HT-29 (cell line): ENCODE data around the gene PODXL. TPM values are rescaled to one million over a fixed set of nuclear protein-coding genes. Genes with fewer than 3 reads are reported as not detected.

ENCODE experiments used
- DNase-seq: peaks from one replicate; pipeline ENCODE4 v3.0.0-alpha.2; 2015; ENCODE audit warnings: low spot score
- total RNA-seq: library from RNA; depleted of rRNA; stranded (reverse); fragments of >200 nt; shearing (Covaris generic); gene quantifications from 2 replicates; pipeline ENCODE4 v1.2.3, GENCODE V29; 2014; rRNA removed

Gene PODXL
- 55.9 and 67.9 TPM in 2 replicates for total RNA-seq

DNA sequence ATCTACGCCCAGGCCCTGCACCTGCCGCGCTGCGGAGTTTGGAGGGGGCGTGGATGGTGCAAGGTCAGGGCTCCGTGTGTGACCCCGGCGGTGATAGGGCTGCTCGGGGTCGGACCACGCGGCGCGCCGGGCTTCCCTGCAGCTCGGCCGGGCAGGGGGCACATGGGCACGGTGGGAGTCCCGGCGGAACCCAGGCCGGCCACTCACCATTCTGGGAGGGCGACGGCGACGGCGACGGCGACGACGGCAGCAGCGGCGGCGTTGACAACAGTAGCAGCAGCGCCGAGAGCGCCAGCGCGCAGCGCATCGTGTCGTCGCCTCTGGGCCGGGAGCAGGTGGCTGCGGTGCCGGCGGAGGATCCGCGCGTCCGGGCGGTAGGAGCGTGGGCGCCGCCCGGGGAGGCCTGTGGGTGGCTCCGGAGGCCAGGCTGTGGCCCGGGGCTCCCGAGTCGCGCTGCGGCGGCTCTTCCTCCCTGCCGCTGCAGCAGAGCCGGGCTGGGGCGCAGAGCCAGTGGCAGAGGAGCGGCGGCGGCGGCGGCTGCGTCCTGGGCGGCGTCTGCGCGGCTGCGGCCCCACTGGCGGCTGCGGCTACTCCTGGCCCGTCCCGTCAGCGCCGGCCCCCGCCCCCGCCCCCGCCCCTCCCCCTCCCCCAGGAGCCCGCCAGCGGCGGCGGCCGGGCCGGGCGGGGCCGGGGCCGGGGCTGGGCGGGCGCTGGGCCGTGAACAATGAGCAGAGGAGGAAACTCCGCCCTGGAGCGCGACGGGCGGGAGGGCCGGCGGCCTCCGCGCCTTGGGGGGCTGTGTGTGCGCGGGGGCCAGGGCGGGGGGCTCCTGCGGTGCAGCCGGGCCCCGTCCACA, at the start of gene PODXL:
TSS of gene PODXL (minus strand) at position 576 of the 856 bp plus-strand sequence. CDS start at position 307, 269 bp downstream.
- peak; percentile 79 for DNase-seq

DNA sequence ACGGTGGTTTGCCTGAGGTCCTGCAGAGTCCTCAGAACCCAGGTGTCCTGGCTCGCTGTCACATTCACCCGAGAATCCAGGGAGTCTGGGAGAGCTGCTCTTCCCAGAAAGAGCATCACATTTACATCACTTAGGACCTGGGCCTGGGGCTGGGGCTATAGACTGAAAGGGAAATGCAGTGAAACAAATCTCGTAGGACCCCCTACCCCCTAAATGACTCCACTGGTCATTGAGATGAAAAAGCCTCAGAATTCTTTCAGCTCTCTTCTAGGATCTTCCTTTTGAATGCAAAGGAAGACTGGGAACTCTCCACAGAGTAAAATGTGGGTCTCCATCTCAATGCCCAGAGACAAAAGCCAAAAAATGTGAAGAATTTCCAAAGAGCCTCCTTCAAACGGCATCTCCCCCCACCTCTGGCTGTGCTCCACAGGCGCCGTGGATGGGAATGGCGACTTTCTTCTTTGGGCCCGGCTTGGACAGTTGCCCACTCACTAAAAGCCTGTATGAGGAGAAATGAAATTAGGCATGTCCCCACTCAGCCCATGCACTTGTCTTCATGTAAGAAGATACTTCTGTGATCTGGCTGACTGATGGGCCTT, 49.0 kb upstream of the PODXL start:
- no peak for DNase-seq

DNA sequence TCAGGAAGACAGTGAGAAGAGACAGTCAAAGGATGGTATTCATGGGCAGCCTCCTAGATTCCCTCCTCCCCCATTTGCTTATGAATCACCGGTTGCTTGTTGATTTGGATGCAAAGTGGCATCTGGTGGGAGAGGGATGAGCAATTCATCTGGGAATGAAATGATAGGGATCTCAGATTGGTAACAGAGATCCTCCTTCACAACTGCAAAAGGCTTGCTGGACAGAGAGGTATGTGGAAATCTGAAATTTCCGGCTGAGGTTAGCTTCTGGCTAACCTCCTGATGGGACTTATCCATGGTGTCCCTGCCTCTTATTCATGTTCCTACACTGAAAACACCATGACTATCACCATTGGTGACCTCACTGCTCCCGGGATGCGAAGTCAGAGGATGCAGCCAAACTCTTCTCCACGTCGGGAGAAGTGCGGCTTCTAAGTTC, 48.4 kb upstream of the PODXL start:
- DNase-seq: no peak

DNA sequence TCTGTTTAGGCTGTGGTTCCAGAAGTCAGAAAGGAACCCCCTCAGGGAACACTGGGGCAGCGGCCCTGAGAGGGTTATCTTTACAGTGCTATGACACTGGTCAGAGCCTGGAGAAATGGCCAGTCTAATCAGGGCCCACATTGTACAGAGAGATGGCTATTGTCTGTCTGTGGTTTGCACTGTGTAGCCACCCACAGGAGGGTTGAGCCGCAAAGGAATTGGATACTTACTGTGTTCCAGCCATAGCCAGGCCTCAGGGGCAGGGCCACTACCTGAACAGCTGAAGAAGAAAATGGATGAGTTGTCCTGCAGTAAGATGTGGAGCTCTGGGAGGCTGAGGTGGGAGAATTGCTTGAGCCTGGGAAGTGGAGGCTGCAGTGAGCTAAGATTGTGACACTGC, 47.5 kb upstream of the PODXL start:
- no peak for DNase-seq

DNA sequence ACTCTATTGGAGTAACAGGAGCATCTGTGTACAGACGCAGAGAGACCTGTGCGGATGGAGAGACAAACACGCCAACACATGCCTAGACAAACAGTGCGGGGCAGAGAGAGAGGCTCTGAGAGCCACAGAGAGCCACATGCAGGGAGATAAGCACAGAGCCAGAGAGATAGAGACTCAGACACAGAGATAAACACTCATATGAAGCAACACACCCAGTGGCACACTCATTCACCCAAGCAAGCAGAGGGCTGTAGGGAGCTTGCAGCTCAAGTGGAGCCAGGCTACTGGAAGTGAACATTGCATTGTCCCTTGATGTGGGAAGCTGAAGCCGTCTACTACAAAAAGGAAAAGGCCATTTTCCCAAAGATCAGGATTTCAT, 46.6 kb upstream of the PODXL start:
- DNase-seq: no peak

DNA sequence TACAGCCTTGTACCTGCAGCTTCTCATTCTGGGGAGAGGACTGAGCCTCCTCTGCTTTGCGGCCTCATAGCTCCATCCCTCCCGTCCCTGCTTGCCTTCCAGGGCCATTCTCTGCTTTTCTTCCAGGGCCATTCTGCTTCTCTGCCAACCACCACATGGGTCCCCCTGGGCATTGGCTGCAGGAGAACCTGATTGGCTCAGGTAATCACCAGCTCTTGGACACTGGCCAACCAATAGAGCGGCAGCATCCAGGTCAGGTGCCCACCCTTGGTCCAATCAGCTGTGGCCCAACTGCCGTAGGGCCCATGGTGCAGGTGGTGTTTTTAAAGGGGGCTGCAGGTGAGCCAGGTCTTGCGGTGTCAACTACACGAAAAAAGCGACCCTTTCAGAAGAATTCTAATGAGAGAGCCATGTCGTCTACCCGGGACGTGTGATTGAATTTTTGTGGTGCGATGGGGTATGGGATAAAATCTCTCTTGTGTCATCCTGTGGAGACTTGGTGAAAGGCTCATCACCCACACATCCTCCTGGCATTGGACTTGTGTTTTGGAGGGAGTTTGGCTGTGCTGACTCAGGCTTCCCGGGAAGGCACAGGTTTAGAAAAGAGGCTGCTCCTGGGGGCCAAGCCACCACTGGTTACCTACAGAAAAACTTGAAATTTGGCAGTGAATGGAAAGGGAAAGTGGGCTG, 46.0 kb upstream of the PODXL start:
- no peak for DNase-seq

DNA sequence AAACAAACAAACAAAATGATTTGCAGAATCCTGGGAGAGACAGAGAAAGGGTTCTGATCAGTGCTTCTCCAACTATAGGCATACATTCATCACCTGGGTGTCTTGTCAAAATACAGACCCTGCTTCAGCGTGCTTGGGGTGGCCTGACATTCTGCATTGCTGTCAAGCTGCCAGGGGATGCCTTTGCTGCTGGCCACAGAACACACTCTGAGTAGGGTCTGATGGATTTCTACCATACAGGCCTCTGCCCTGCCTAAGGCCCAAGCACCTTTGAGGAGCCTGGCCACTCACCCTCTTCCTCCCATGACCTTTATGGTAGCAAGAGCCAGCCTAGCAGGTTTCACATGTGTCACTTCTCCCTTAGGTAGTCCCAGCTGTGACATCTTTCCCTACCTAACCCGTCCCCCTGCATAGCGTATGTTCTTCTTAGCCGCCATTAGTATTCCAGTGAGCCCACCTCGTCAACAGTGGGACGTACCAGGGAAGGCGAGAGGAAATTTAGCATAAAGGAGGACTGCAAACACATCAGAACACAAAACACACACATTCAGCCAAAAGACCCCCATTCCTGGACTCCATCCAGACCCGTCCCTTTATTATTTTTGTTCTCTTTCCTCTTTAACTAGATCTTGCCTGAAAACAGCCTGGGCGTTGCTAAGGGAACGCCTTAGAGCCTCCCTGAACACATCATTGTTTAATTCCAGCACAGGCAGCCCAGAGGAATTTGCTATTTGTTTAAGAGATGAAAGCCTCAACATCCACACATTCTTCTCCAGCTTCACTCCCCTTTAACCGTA, 43.9 kb upstream of the PODXL start:
- DNase-seq: no peak

DNA sequence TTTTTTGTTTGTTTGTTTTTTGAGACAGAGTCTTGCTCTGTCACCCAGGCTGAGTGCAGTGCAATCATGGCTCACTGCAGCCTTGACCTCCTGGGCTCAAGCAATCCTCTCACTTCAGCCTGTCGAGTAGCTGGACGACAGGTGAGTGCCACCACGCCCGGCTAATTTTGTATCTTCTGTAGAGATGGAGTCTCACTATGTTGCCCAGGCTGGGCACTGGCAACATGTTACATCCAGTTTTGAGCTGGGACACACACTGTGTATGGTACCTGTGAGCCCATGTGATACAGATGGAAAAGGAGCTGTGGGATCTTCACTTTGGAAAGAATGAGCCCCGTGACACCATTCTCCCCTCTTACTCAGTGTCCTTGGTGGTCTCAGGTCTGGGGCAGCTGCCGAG, 40.4 kb upstream of the PODXL start:
- DNase-seq: no peak

DNA sequence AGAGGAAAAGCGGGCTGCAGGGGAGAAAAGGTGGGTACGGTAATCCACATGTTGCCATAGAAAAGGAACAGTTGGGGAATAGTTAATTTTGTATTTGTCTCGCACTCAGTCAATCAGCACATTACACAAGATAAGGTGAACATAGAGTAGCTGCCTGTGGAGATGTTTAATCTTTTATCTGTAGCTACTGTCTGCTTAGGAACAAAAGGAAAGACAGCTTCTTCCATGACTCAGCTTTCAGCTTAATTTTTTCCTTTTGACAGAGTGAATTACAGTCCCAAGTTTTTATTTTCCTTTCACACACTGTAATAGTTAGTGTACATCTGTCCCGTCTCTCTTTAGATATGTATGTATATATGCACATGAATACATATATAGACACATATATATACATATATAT, 39.3 kb upstream of the PODXL start:
- DNase-seq: no peak

DNA sequence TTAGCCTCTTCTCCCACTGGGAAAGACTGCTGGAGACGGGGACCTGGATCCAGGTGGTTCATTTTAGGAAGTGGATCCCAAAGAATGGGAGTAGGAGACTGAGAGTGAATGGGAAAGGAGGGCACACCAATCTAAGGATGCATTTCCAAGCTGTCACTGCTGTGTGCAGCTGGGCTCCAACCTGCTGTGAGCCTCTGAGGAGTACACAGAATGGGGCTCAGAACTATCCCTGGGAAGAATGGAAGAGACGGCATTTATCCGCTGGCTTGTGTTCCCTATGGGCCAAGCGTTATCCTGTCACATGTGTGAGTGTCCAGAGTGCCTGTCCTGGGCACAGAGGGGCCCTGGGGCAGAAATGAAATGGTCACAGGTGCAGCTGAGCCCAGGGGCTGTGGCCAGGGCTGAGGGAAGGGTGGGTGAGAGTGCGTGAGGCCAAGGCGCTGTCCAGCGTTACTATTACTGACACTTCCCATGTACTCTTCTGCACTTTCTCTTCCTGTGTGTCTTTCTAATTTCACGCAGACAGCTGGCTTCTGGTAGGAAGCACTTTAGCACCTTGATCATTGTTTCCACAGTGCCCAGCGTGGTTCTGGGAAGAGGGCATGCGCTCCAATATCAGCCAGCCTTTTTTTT, 35.4 kb upstream of the PODXL start:
- DNase-seq: no peak

DNA sequence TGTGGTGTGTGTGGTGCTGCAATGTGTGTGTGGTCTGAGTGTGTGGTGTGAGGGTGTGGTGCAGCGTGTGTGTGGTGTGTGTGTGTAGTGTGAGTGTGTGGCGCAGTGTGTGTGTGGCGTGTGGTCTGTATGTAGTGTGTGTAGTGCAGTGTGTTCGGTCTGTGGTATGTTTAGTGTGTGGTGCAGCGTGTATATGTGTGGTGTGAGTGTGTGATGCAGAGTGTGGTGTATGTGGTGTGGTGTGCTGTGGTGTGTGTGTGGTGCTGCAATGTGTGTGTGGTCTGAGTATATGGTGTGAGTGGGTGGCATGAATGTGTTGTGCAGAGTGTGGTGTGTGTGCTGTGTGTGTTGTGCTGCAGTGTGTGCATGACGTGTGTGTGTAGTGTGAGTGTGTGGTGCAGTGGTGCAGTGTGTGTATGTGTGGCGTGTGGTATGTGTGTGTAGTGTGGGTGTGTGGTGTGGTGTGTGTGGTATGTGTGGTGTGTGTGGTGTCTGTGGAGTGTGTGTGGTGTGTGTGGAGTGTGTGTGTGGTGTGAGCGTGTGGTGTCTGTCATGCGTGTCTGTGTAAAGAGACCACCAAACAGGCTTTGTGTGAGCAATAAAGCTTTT, 31.0 kb upstream of the PODXL start:
- no peak for DNase-seq

DNA sequence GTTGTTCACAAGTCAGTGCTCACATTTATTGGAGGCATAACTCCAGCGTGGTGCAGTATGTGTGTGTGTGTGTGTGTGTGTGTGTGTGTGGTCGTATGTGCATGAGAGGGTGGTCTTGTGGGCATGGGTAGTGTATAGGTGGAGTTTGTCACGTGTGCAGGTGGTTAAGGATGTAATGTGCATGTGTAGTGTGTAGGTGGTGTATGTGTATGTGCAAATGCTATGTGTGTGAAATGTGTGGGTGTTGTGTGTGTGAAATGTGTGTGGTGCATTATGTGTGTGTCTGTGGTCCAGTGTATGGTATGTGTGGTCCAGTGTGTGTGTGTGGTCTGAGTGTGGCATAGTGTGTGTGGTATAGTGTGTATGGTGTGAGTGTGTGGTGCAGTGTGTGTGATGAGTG, 30.3 kb upstream of the PODXL start:
- no peak for DNase-seq

DNA sequence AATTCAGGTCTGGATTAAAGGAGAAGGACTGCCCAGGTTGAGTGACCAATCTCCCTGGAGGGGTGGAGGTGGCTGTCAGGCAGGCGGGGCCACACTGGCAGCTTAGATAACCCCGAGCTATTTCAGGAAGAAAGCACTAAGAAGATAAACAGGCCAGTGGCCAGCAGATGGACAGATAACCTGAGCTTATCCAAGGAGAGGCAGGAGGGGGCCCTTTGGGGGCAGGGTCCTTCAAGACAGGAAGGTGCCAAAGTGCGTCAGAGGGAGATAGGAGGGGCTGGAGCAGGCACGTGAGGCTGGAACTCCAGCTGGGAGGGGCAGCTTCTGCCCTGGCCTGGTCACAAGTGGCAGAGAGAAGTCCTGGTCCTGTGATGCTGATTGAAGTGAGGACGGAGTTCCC, 29.8 kb upstream of the PODXL start:
- DNase-seq: peak; percentile 45

DNA sequence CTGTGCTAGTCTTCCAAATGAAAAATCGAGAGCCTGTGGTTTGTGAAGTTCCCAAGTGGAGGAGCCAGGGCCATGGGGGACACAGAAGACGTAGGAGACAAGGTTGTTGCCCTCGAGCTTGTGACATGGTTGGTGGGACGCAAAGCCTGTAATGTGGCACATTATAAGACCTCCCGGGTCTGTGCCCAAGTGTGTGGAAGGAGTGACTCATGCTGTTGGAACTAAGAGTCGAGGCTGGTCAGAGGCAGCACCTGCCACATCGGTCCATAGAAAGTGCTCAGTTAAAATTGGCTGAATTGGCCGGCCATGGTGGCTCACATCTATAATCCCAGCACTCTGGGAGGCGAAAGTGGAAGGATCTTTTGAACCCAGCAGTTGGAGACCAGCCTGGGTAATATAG, 27.0 kb upstream of the PODXL start:
- DNase-seq: no peak

DNA sequence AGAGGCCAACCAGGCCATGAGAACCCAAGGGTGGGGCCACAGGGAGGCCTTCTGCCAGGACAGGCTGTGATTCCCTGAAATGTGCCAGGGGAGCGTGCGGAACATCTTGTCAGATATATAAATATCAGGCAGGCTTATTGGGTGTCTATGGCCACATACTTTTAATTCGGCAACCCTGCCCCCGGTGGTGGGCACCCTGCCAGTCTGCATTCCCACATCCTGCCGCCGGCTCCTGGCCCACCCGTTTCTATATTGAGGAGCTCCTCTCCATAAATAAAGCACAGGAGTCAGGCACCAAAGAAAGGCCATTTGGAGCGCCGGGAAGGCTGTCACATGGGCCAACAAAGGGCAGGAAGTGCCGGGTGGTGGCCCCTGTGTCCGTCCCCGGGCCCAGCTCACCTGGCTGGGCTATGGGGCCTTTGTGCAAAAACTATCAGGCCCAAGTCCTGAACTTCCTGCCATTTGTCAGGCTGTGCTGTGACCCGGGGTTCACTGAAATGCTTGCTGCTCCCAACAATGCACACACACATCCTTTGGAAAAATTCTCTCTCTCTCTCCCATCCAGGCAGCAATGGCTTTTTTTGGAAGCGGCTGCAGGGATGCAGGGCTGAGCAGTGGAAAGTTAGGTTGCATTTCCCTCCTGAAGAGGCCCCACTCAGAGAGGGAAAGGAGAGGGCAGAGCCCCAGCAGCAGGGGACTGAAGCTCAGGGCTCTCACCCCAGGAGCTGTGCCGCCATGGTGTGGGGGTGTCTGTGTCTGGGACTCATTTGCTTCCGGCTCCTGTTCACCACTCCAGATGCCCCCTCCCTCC, 25.0 kb upstream of the PODXL start:
- DNase-seq: no peak

DNA sequence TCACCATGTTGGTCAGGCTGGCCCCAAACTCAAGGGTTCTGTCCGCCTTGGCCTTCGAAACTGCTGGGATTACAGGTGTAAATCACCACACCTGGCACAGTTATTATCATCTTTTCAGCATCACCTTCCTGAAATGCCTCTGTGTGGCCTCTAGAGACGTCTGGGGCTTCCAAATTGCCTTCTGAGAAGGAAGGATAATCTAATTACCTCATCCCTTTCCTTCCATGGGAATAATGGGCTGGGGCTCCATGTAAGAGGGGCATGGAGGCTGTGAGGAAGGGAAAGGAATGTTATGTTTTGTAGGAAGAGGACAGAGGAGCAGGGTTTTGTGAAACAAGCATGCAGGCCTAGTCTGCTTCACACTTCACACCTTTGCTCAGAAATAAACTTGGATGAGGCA, 22.2 kb upstream of the PODXL start:
- no peak for DNase-seq

DNA sequence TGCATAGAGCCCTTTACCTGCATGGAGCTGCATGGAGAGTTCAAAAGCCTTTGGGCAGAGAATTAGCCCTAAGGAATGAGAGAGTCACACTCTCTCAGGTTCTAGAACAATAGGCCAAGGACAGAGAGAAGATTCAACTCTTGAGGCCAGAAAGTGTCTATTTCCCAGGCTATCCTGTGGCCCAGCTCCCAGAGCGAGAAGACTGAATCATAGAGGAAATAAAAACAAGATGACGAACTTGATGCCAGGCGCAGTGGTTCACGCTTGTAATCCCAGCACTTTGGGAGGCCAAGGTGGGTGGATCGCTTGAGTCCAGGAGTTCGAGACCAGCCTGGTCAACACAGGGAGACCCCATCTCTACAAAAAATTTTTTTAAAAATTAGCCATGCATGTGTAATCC, 18.3 kb upstream of the PODXL start:
- DNase-seq: no peak

DNA sequence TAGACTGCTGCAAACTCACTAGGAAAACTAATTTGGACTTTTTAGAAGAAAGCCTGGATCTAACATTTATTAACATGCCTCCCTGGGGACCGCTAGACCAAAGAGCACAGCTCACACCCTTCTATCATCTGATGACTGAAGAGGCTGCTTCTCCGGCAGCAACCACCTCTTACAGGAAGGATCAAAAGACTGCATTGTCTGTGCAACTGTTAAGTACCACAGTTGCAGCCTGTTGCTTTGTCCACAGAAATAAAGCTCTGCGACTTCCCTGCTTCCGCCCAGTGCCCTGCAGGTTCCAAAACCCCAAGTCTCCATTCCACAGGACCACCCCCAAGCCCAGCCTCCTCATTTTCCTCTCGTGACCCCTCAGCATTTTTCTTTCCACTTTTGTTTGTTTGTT, 14.0 kb upstream of the PODXL start:
- DNase-seq: no peak

DNA sequence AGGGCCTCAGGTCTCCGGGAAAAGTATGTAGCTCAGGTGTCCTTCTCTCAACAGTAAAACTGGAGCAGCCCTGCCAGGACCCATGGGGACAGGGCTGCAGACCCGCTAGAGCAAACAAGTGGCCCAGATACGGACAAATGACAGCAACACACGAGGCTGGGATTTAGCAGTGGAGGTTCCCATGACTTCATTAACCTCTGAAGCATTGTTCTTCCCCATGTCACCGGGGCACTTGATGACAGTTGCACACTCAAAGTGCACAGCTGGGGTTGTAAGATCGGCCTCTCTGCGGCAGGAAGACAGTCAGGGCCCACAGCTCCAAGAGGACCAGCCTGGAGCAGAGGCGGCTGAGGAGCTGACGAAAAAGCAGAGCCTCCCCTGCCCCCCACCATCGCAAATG, 12.5 kb upstream of the PODXL start:
- no peak for DNase-seq

DNA sequence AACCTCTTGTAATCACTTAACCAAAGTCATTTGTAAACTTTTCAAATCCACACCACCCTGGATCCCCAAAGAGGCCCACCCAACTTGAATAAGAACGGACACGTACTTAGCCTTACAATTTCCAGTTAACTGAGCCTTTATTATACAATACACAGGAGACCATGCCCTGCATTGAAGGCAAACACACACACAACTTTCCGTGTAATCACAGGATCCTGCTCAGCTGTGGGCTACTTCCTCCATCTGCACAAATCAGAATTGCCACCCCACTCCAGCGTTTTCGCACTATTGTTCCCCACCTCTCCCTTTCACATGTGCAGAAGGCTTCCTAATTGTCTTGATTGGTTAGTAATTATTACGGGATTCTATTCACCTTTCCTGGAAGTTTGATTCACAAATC, 12.1 kb upstream of the PODXL start:
- no peak for DNase-seq
